NCI-H748 treated with DMSO at 0.1 percent for 48 hours (cell line): ENCODE results near the gene MPHOSPH10.
"Not testable (repeated sequence)": the region's sequence is repeated elsewhere in the genome, so short reads cannot be mapped to it uniquely, and the experiment has no call there.

Experiments
- DNase-seq: peaks from one replicate; lab custom pipeline; 2025; lab: John Stamatoyannopoulos, UW

The MPHOSPH10 gene

GRCh38 chr2:71122387-71123298 is 7.8 kb upstream of the MPHOSPH10 start:
- DNase-seq: no peak

GRCh38 chr2:71125506-71126294 is 4.7 kb upstream of the MPHOSPH10 start:
- DNase-seq: no peak

- DNase-seq: no peak
These were observed 3.5 kb upstream of the MPHOSPH10 start for GRCh38 chr2:71126957-71127356.

- DNase-seq: peak; percentile 13
These were observed 1.1 kb upstream of the MPHOSPH10 start for GRCh38 chr2:71129114-71129901.

GRCh38 chr2:71129902-71130151 is 607 bp upstream of the MPHOSPH10 start:
- DNase-seq: no peak

- DNase-seq: no peak
These were observed 441 bp downstream of the MPHOSPH10 start for GRCh38 chr2:71130905-71131244.

GRCh38 chr2:71131387-71132166 is 1.1 kb downstream of the MPHOSPH10 start:
- not testable (repeated sequence) for DNase-seq

- no peak for DNase-seq
These were observed 3.2 kb downstream of the MPHOSPH10 start for GRCh38 chr2:71133603-71134002.

GRCh38 chr2:71136174-71136573 is 5.7 kb downstream of the MPHOSPH10 start:
- no peak for DNase-seq

GRCh38 chr2:71143782-71144181 is 13.3 kb downstream of the MPHOSPH10 start:
- DNase-seq: no peak

- no peak for DNase-seq
These were observed 18.2 kb downstream of the MPHOSPH10 start for GRCh38 chr2:71148506-71149063.

- DNase-seq: no peak
These were observed 19.8 kb downstream of the MPHOSPH10 start for GRCh38 chr2:71150082-71150816.

- DNase-seq: no peak
These were observed 21.2 kb downstream of the MPHOSPH10 start for GRCh38 chr2:71151620-71152019.

- DNase-seq: no peak
These were observed 23.3 kb downstream of the MPHOSPH10 start for GRCh38 chr2:71153585-71154224.

GRCh38 chr2:71154279-71154678 is 23.8 kb downstream of the MPHOSPH10 start:
- DNase-seq: no peak

- no peak for DNase-seq
These were observed 24.4 kb downstream of the MPHOSPH10 start for GRCh38 chr2:71154798-71155197.

GRCh38 chr2:71155846-71156245 is 25.4 kb downstream of the MPHOSPH10 start:
- no peak for DNase-seq

GRCh38 chr2:71156573-71156972 is 26.1 kb downstream of the MPHOSPH10 start:
- no peak for DNase-seq

- DNase-seq: peak; percentile 11
These were observed 26.8 kb downstream of the MPHOSPH10 start for GRCh38 chr2:71157124-71157793.

- DNase-seq: no peak
These were observed 36.4 kb downstream of the MPHOSPH10 start for GRCh38 chr2:71166812-71167211.
